D721Med (cell line): Measurements from ENCODE around the gene EIF4E3.

ENCODE experiments used
- DNase-seq: peaks from one replicate; pipeline ENCODE4 v3.0.0; 2011; ENCODE audit warnings: low spot score; ENCODE audit not compliant: insufficient read length
- FAIRE-seq: peaks from 2 replicates; lab custom pipeline; 2011; peaks lifted over from hg19 to GRCh38; lab: Jason Lieb, UNC
- TF ChIP-seq, protein P1 (sequence below): IDR thresholded peaks from 2 replicates; pipeline ENCODE4 v1.5.1; 2012; ENCODE audit warnings: mild to moderate bottlenecking, control low read depth; ENCODE audit not compliant: insufficient read depth; ENCODE audit errors: missing control alignments

The EIF4E3 gene

DNA sequence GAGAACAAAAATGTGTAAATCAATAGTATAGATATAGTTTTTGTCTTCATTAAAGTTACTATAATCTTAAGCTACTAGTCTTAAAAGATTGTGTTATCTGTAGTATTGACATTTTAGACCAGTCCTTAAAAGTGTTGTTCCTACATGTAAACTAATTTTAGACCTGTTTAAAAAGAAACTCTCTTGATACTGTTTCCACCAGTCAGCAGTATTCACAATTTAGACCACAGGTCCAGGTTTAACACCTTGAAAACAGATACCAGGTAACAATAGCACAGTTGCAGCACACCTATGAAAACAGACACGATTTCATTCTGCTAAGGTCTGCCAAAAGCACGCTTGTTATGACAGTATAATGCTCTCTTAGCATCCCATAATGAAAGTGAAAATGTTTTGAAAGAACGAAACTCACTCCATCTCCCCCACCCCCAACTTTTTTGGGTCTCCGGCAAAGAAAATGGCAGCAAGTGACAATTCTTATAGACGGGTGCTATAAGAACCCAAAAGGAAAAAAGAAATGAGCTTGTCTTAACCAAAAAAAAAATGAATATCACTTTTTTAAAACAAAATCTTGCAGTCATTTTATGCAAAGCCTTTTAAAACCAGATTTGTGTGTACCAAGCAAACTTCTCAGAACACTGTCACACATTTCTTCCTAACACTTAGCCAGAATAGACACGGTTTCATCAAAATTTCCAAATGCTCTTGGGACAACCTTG is 1.6 kb downstream of the EIF4E3 start:
- TF ChIP-seq, protein P1, sequence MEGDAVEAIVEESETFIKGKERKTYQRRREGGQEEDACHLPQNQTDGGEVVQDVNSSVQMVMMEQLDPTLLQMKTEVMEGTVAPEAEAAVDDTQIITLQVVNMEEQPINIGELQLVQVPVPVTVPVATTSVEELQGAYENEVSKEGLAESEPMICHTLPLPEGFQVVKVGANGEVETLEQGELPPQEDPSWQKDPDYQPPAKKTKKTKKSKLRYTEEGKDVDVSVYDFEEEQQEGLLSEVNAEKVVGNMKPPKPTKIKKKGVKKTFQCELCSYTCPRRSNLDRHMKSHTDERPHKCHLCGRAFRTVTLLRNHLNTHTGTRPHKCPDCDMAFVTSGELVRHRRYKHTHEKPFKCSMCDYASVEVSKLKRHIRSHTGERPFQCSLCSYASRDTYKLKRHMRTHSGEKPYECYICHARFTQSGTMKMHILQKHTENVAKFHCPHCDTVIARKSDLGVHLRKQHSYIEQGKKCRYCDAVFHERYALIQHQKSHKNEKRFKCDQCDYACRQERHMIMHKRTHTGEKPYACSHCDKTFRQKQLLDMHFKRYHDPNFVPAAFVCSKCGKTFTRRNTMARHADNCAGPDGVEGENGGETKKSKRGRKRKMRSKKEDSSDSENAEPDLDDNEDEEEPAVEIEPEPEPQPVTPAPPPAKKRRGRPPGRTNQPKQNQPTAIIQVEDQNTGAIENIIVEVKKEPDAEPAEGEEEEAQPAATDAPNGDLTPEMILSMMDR: no peak
- FAIRE-seq (no peak), DNase-seq (no peak)

GRCh38 chr3:71722693-71723092 is 2.5 kb downstream of the EIF4E3 start:
- TF ChIP-seq, protein P1: no peak
- DNase-seq (no peak), FAIRE-seq (no peak)

- FAIRE-seq (no peak), DNase-seq (no peak)
- TF ChIP-seq, protein P1: no peak
These were observed 3.5 kb downstream of the EIF4E3 start for GRCh38 chr3:71721651-71722157.

- TF ChIP-seq, protein P1: no peak
- FAIRE-seq: no peak
- no peak for DNase-seq
These were observed 4.2 kb downstream of the EIF4E3 start for GRCh38 chr3:71721002-71721401.

DNA sequence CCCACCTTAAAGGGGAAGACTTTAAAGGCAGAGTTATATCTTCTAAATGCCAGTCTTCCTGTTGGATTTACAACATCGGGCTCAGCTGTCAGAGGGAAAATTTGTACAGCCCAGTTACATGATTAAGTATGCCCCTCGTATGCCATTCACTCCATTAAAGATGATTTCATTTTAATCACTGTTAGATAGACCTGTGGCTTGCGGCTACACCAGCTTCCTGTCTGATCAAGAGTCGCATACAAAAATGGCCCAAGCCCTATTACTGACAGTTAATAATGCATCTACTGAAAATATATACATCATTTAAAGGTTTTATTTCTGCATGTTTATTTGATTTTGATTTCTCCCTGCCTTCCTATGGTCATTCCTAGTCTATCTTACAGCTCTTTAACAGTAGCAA is 7.1 kb downstream of the EIF4E3 start:
- no peak for FAIRE-seq
- TF ChIP-seq, protein P1: no peak

DNA sequence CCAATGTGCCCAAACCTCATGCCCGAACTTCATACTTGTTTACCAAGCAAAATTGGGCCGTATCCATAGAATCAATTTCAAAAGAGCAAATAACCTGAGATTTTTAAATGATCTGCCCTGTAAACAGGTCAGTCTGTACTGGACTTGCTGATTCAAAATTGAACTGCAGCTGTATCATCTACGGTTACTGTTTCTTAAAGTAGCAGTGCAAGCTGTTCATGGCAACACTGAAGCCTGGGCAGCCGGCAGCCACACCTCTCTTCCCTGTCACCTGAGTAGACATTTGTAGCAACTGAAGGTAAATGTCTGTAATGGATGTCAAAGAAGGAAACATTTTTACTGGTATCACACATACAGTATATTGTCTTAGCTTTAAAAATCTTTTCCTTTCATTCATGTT is 10.6 kb downstream of the EIF4E3 start:
- DNase-seq: no peak
- FAIRE-seq: no peak
- TF ChIP-seq, protein P1: no peak

More for the DNA sequence above, 7.1 kb downstream of the EIF4E3 start:
- DNase-seq: no peak

DNA sequence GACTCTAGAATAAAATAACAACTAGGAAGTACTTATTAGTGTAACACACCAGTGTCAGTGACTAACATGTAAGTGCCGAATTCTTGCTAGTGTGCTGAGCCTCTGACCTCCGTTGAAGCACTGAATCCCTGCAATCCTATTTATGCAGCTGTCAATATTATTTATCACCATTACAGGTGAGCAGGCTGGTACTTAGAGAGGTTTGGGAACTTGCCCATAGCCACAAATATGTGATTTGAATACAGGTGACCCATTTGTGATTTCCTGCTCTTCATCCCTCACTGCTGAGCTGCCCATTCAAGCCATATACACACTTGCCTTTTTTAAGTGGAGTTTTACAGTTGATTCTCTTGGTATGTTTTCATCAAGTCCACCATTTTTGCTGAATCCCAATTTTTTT is 12.2 kb downstream of the EIF4E3 start:
- DNase-seq: no peak
- FAIRE-seq: no peak
- TF ChIP-seq, protein P1: no peak
